HG02870 (cell line): ENCODE results near the gene UBE2S.

ENCODE experiments used
- ATAC-seq: cut with Tn5 transposase; IDR thresholded peaks from one replicate; pipeline ENCODE4 v1.9.1; 2021; ENCODE audit warnings: mild to moderate bottlenecking, moderate library complexity; ENCODE audit not compliant: unreplicated experiment

UBE2S gene

GRCh38 chr19:55366790-55367189, 40.8 kb downstream of the UBE2S start:
- no peak for ATAC-seq

GRCh38 chr19:55365964-55366363, 41.6 kb downstream of the UBE2S start:
- no peak for ATAC-seq

DNA sequence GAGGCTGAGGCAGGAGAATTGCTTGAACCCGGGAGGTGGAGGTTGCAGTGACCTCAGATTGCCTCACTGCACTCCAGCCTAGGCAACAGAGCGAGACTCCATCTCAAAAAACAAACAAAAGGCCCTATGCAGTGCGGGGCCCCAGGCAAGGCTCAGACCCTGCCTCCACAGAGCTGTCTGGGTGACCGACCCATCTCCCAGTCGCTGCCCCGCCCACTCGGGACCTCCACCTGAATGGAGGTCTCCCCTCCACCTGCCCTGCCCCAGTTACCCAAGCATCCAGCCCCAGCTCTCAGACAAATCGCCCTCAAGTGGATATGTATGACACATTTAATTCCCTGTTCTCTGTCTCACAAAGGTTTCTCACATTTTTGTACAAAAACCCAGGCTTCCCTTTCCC, 42.3 kb downstream of the UBE2S start:
- no peak for ATAC-seq

DNA sequence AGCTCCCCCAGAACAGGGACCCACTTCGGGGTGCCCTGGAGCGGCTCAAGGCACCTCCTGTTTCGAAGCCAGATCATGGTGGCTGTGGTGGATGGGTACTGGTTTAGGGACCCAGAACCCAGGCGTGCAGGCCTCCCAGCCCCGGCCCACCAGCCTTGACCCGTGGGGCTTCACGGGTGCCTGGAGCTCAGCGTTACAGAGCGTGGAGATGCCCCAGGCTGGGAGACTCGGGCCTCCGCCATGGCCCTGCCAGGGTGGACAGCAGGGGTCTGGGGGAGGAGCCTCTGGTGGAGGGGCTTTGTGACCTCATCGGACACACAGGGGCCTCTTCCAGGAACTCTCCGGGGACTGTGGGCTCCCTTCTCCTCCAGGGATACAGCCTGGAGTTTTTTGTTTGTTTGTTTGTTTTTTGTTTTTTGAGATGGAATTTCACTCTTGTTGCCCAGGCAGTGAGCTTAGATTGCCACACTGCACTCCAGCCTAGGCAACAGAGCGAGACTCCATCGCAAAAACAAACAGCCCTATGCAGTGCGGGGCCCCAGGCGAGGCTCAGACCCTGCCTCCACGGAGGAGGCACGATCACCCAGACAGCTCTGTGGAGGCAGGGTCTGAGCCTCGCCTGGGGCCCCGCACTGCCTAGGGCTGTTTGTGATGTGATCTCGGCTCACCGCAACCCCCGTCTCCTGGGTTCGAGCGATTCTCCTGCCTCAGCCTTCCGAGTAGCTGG, 44.4 kb downstream of the UBE2S start, which contains the start of gene GARIN5B:
Gene GARIN5B (minus strand): TSS at position 271 of the 727 bp plus-strand sequence. CDS start 194 bp downstream, at position 77.
- no peak for ATAC-seq

DNA sequence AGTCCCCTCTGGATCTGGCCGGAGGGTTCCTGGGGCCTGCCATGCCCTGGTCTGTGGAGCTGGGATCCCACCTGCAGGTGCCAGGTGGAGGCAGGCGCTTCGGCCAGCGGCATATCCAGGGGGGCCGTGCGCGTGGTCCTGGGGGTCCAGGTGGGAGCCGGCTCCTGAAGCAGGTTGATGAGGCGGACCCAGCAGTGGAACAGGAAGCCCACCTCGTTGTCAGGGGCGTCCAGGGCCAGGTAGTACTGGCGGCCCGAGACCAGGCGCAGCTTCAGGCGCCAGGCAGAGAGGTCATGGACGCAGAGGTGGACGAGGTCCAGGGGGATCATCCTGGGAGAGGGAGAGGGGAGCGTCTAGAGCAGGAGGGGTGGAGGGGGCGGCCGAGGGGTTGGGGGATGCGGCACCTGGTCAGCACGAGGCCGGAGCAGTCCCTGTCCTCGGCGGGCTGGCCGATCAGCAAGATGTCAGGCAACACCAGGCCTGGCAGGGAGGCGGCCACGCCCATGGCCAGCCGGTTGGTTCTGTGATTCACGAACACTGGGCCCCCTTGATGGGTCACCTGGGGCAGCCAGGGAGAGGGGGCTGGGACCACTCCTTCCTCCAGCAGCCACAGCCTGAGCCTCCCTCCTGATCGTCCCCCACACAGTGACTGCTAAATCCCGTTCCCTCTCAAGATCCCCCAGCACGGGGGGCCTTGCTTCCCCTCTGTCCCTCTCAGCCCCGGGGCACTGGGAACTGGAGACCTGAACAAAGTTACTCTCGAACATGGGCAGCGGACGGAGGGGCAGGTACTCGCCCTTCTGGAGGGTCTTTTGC, 45.2 kb downstream of the UBE2S start:
- ATAC-seq = no peak

- ATAC-seq = no peak
Measured at GRCh38 chr19:55360902-55361301, 46.7 kb downstream of the UBE2S start.

DNA sequence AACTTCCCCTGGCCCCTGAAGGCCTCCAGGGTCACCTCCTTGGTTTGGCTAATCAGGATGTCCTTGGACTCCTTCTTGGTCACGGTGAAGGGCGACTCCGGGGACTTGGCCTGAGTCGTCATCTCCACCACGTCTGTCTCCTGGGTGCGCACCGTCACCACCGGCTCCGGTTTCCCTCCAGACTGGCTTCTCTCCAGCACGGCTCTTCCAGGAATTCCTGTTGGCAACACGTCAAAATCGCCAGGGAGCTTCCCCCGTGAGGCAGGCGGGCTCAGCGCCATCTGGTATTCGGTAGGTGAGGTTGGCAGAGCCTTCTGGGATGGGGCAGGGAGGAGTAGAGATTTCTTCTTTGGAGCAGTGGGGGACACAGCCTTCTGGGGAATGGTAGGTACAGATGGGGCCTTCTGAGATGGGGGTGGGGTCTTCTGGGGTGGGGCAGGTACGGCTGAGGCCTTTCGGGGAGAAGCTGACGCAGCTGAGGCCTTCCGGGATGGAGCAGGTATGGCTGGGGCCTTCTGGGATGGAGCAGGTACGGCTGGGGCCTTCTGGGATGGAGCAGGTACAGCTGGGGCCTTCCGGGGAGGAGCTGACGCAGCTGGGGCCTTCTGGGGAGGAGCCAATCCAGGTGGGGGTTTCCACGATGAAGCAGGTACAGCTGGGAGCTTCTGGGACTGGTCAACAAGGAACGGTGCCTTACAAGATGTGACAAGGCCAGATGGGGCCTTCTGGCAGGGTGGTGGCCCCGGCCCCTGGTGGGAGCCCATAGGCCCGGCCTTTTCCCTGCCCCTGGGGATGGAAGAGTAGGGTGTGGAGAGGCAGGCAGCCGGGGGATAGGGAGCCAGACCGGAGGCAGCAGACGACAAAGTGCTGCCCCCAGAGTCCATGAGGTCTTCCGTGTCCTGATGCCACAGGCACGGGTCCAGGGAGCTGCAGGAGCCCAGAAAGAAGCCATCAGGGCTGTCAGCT, 48.4 kb downstream of the UBE2S start:
- no peak for ATAC-seq

DNA sequence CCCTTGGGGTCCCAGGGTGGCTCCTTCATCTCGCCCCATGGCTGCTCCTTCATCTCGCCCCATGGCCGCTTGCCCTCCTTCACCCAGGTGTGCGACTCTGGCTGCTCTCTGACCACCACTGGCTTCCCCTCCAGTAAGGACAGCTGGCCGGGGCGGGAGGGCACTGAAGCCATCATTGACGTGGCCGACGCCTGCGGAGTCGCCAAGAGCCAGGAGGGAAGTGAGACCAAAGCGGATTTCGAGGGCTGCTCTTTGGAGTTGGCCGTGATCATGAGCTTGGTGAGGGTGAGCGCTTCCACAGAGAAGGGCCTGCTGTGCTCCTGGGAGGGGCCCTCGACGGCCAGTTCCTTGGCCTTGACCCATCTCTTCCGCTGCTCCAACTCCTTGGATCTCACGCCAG, 49.1 kb downstream of the UBE2S start:
- no peak for ATAC-seq

- ATAC-seq = no peak
Measured at GRCh38 chr19:55355213-55355821, 52.3 kb downstream of the UBE2S start.

- no peak for ATAC-seq
Measured at GRCh38 chr19:55354698-55355212, 52.8 kb downstream of the UBE2S start, which contains the start of gene COX6B2. COX6B2 (minus strand) TSS chr19:55354719; CDS start chr19:55354521, 198 bp downstream.

DNA sequence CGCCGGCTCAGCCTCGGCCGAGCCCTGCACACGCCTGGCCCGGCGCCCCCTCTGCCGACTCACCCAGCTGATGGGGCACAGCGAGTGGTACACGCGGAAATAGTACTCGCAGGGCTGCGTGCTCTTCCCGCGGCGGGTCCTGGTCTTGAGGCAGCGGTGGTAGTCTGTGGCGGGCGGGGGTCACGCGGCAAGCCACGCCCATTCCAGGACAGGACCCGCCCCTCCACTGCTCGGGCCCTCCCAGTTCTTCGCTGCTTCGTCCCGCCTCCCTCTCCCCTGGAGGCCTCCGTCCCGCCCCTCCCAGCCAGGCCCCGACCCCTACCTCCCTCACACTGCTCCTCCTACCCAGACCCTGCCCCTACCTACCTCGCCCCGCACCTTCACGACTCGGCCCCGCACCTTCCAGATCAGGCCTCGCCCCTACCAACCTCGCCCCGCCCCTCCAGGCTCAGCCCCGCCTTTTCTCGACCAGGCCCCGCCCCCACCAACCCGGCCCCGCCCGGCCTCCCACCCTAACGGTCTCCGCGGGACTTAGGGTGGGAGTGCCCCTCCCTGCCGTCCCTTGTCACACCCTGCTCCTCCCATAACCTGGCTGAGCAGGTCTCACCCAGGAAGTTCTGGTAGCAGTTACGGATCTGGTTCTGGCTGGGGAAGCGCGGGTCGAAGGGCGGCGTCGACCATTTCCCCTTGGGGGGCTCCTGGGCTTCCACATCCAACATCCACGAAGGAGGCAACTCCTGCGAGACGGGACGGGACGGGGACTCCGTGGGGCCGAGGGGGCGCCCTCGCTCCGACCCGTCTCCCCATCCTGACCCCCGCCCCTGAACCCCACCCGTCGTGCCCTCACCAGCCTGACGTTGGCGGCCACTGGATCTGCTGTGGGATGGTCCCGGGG, 53.5 kb downstream of the UBE2S start:
- ATAC-seq = no peak

DNA sequence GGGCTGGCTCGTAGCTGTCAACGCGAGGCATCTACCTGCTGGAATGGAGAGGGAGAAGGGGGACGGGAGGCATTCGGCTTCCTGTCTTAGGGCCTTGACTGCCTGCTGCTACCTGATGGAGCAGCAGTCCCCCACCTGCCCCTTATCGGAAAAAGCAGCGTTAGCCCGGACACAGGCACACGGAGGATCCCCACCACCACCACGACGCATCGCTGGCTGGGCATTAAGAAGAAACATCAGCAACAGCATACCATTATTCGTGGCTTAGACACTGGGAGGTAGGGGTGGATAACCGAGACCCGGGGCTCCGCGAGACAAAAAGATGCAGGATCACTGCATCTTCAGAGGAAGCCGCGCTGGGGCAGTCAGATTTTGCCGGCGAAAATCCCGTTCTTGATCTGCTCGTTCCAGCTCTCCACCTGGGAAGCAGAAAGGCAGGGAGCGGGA, 54.2 kb downstream of the UBE2S start:
- no peak for ATAC-seq

GRCh38 chr19:55352549-55353145, 54.9 kb downstream of the UBE2S start:
- no peak for ATAC-seq

DNA sequence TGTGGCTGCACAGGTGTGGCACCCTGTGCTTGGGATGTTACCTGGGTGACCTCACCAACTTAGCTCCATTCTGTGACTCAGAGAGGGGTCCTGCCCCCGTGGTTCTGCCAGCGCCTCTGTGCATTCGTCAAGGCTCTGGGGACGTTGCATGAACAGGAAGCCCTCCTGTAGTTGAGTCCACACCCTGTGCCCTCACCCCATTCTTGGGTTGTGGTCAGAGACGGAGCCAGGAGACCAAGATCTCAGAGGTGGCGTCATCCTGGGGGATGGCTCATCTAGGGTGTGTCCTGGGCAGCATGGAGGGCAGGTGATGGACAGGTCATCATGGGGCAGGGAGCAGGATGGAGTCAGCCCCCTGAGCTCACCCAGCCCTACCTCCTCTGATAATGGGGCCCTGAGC, 55.5 kb downstream of the UBE2S start:
- ATAC-seq = no peak

DNA sequence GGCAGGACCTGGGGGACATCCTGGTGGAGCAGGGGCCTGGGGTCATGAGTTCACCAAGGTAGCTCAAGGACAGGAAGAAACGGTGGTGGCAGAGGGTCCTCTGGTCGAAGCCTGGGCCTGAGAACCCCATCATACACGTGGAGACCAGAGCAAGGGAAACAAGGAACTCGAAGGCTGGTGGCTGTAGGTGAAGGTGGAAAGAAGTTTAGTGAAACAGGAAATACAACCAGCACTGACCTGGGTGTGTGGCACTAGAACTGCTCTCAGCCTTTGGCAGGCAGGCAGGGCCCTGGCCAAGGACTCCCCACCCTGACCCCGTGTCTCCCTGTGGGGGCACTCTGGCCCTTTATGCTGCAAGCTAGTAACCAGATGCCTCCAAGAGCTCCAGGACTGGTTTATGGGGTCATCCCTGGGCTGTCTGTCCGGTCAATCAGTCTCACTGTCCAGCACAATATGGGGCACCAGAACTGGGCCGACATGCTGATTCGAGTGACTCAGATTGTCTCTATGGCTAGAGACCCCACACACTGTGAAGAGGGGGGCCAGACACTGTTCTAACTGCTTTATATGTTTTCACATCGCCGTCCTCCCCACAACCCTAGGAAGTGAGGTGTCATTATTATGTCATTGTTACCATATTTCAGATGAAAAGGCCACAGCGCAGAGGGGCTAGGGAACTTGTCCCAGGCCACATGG, 56.8 kb downstream of the UBE2S start:
- ATAC-seq = no peak
